Measurements from ENCODE around the gene ATP6V1D. TPM values are rescaled to one million over a fixed set of nuclear protein-coding genes. Genes with fewer than 3 reads are reported as not detected.

The ATP6V1D gene
- total RNA-seq, 1 donor from 2014 or later = 105 TPM

- no peak overlapping the region for H3K4me3 Mint-ChIP-seq (ENCODE audit: unreplicated experiment)
- peaks cover 79% of the 10 kb centered on the region for H3K36me3 ChIP-seq (ENCODE audit: insufficient read depth, low read length)
- H3K4me3 ChIP-seq (ENCODE audit: insufficient read depth, low read depth, low read length) = no peak overlapping the region
Observed at GRCh38 chr14:67377916-67378315, 18.3 kb upstream of the ATP6V1D start.

GRCh38 chr14:67373347-67373746 is 13.7 kb upstream of the ATP6V1D start:
- Histone ChIP-seq H3K79me2 (ENCODE audit: insufficient read depth, low read length) (peaks cover 49% of the 10 kb centered on the region), H3K27me3 (ENCODE audit: insufficient read depth, low read length) (no peaks in the 10 kb centered on the region), H3K9ac (ENCODE audit: low read length) (no peak overlapping the region), H4K20me1 (ENCODE audit: insufficient read depth, low read length) (peaks cover 52% of the 10 kb centered on the region), H3K9me3 (ENCODE audit: insufficient read depth, low read depth, low read length) (no peaks in the 10 kb centered on the region), H3K4me2 (ENCODE audit: low read length) (no peak overlapping the region), H3K36me3 (ENCODE audit: insufficient read depth, low read length) (peaks cover 52% of the 10 kb centered on the region), H3K4me1 (ENCODE audit: insufficient read depth, low read length) (peaks cover 3% of the 10 kb centered on the region), H3K27ac (ENCODE audit: low read depth, low read length) (no peak overlapping the region), H2AFZ (ENCODE audit: low read depth, low read length) (no peak overlapping the region), H3K4me3 (ENCODE audit: insufficient read depth, low read depth, low read length) (no peak overlapping the region)
- H3K9me3 Mint-ChIP-seq (ENCODE audit: unreplicated experiment) = no peaks in the 10 kb centered on the region
- peaks cover 2% of the 10 kb centered on the region for H3K4me1 Mint-ChIP-seq (ENCODE audit: low read depth, unreplicated experiment)
- DNase-seq (ENCODE audit: low read depth) = no peak
- H3K27me3 Mint-ChIP-seq (ENCODE audit: low read depth, unreplicated experiment) = no peaks in the 10 kb centered on the region
- no peak overlapping the region for H3K27ac Mint-ChIP-seq (ENCODE audit: unreplicated experiment)
- no peak overlapping the region for H3K4me3 Mint-ChIP-seq (ENCODE audit: unreplicated experiment)
- peaks cover 5% of the 10 kb centered on the region for H3K36me3 Mint-ChIP-seq (ENCODE audit: low read depth, unreplicated experiment)
- TF ChIP-seq, protein P1, sequence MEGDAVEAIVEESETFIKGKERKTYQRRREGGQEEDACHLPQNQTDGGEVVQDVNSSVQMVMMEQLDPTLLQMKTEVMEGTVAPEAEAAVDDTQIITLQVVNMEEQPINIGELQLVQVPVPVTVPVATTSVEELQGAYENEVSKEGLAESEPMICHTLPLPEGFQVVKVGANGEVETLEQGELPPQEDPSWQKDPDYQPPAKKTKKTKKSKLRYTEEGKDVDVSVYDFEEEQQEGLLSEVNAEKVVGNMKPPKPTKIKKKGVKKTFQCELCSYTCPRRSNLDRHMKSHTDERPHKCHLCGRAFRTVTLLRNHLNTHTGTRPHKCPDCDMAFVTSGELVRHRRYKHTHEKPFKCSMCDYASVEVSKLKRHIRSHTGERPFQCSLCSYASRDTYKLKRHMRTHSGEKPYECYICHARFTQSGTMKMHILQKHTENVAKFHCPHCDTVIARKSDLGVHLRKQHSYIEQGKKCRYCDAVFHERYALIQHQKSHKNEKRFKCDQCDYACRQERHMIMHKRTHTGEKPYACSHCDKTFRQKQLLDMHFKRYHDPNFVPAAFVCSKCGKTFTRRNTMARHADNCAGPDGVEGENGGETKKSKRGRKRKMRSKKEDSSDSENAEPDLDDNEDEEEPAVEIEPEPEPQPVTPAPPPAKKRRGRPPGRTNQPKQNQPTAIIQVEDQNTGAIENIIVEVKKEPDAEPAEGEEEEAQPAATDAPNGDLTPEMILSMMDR (IDR thresholded peaks at IDR 0.05; ENCODE audit: insufficient read depth, low read depth, low read length) = no peak
- no peak for TF ChIP-seq EZH2 (IDR thresholded peaks at IDR 0.05; ENCODE audit: insufficient read depth, low read length)
- FAIRE-seq = no peak

More at GRCh38 chr14:67377916-67378315, 18.3 kb upstream of the ATP6V1D start:
- no peaks in the 10 kb centered on the region for H3K9me3 ChIP-seq (ENCODE audit: insufficient read depth, low read depth, low read length)
- H3K9me3 Mint-ChIP-seq (ENCODE audit: unreplicated experiment) = no peaks in the 10 kb centered on the region
- H3K27me3 ChIP-seq (ENCODE audit: insufficient read depth, low read length) = no peaks in the 10 kb centered on the region
- peaks cover 6% of the 10 kb centered on the region for H3K36me3 Mint-ChIP-seq (ENCODE audit: low read depth, unreplicated experiment)
- H3K4me1 ChIP-seq (ENCODE audit: insufficient read depth, low read length) = no peaks in the 10 kb centered on the region
- no peak overlapping the region for H3K9ac ChIP-seq (ENCODE audit: low read length)
- H3K79me2 ChIP-seq (ENCODE audit: insufficient read depth, low read length) = peaks cover 19% of the 10 kb centered on the region
- TF ChIP-seq, protein P1 (IDR thresholded peaks at IDR 0.05; ENCODE audit: insufficient read depth, low read depth, low read length) = no peak
- no peak for TF ChIP-seq EZH2 (IDR thresholded peaks at IDR 0.05; ENCODE audit: insufficient read depth, low read length)
- no peak for FAIRE-seq
- DNase-seq (ENCODE audit: low read depth) = no peak
- H3K4me1 Mint-ChIP-seq (ENCODE audit: low read depth, unreplicated experiment) = no peaks in the 10 kb centered on the region
- H3K27ac Mint-ChIP-seq (ENCODE audit: unreplicated experiment) = peak overlapping the region; percentile 47
- H3K27me3 Mint-ChIP-seq (ENCODE audit: low read depth, unreplicated experiment) = no peaks in the 10 kb centered on the region
- H2AFZ ChIP-seq (ENCODE audit: low read depth, low read length) = no peak overlapping the region
- H3K27ac ChIP-seq (ENCODE audit: low read depth, low read length) = no peak overlapping the region
- no peak overlapping the region for H3K4me2 ChIP-seq (ENCODE audit: low read length)
- H4K20me1 ChIP-seq (ENCODE audit: insufficient read depth, low read length) = peaks cover 38% of the 10 kb centered on the region

- Histone ChIP-seq H3K79me2 (ENCODE audit: insufficient read depth, low read length) (peaks cover 53% of the 10 kb centered on the region), H3K36me3 (ENCODE audit: insufficient read depth, low read length) (peaks cover 47% of the 10 kb centered on the region)
Observed at GRCh38 chr14:67372833-67373232, 13.2 kb upstream of the ATP6V1D start.

More at GRCh38 chr14:67372833-67373232, 13.2 kb upstream of the ATP6V1D start:
- Mint-ChIP-seq H3K27ac (ENCODE audit: unreplicated experiment) (no peak overlapping the region), H3K4me3 (ENCODE audit: unreplicated experiment) (no peak overlapping the region), H3K27me3 (ENCODE audit: low read depth, unreplicated experiment) (no peaks in the 10 kb centered on the region), H3K9me3 (ENCODE audit: unreplicated experiment) (no peaks in the 10 kb centered on the region), H3K36me3 (ENCODE audit: low read depth, unreplicated experiment) (peaks cover 5% of the 10 kb centered on the region), H3K4me1 (ENCODE audit: low read depth, unreplicated experiment) (peaks cover 2% of the 10 kb centered on the region)
- no peak overlapping the region for H3K9ac ChIP-seq (ENCODE audit: low read length)
- no peak overlapping the region for H3K4me3 ChIP-seq (ENCODE audit: insufficient read depth, low read depth, low read length)
- FAIRE-seq = peak; percentile 23
- H3K4me2 ChIP-seq (ENCODE audit: low read length) = no peak overlapping the region
- H4K20me1 ChIP-seq (ENCODE audit: insufficient read depth, low read length) = peaks cover 54% of the 10 kb centered on the region
- H3K27ac ChIP-seq (ENCODE audit: low read depth, low read length) = no peak overlapping the region
- peaks cover 3% of the 10 kb centered on the region for H3K4me1 ChIP-seq (ENCODE audit: insufficient read depth, low read length)
- no peaks in the 10 kb centered on the region for H3K9me3 ChIP-seq (ENCODE audit: insufficient read depth, low read depth, low read length)
- no peak for DNase-seq (ENCODE audit: low read depth)
- H3K27me3 ChIP-seq (ENCODE audit: insufficient read depth, low read length) = no peaks in the 10 kb centered on the region
- TF ChIP-seq, protein P1 (IDR thresholded peaks at IDR 0.05; ENCODE audit: insufficient read depth, low read depth, low read length) = no peak
- TF ChIP-seq EZH2 (IDR thresholded peaks at IDR 0.05; ENCODE audit: insufficient read depth, low read length) = no peak
- H2AFZ ChIP-seq (ENCODE audit: low read depth, low read length) = no peak overlapping the region
